RPMI7951 (cell line): ENCODE data around the gene SEMA4A. TPM values are rescaled to one million over a fixed set of nuclear protein-coding genes. Genes with fewer than 3 reads are reported as not detected.
A peak's percentile ranks its signal among the peaks of the same experiment; 100 is the strongest.
"Not testable (repeated sequence)": the region's sequence is repeated elsewhere in the genome, so short reads cannot be mapped to it uniquely, and the experiment has no call there.

Experiments
- DNase-seq: peaks from one replicate; pipeline ENCODE4 v3.0.0-alpha.2; 2012; ENCODE audit warnings: low read depth
- total RNA-seq: library from RNA; depleted of rRNA; stranded (reverse); fragments of >200 nt; shearing (Covaris generic); gene quantifications from 2 replicates; pipeline ENCODE4 v1.2.3, GENCODE V29; 2014; rRNA removed

SEMA4A gene
- total RNA-seq: 0.20 and 0.36 TPM in 2 replicates

GRCh38 chr1:156153362-156153761, at the start of gene SEMA4A:
Gene SEMA4A, plus strand, starts transcription at chr1:156153585. Its CDS starts 994 bp downstream, at chr1:156154579.
- no peak for DNase-seq

- DNase-seq: peak; percentile 94
Observed at GRCh38 chr1:156104065-156104810, 49.1 kb upstream of the SEMA4A start.

GRCh38 chr1:156104861-156105832, 48.2 kb upstream of the SEMA4A start:
- no peak for DNase-seq

- DNase-seq: no peak
Observed at GRCh38 chr1:156106624-156107488, 46.5 kb upstream of the SEMA4A start.

- DNase-seq: no peak
Observed at GRCh38 chr1:156108057-156108456, 45.3 kb upstream of the SEMA4A start.

- no peak for DNase-seq
Observed at GRCh38 chr1:156108664-156109241, 44.6 kb upstream of the SEMA4A start.

- DNase-seq: no peak
Observed at GRCh38 chr1:156110252-156110651, 43.1 kb upstream of the SEMA4A start.

- peak; percentile 57 for DNase-seq
Observed at GRCh38 chr1:156111355-156111962, 41.9 kb upstream of the SEMA4A start.

- DNase-seq: no peak
Observed at GRCh38 chr1:156112276-156113137, 40.9 kb upstream of the SEMA4A start.

- DNase-seq: no peak
Observed at GRCh38 chr1:156113282-156113950, 40.0 kb upstream of the SEMA4A start.

- DNase-seq: peak; percentile 97
Observed at GRCh38 chr1:156114101-156114918, 39.1 kb upstream of the SEMA4A start, which contains the start of gene LMNA. Gene LMNA, plus strand, starts transcription at chr1:156114711. Its CDS starts 208 bp downstream, at chr1:156114919.

- DNase-seq: no peak
Observed at GRCh38 chr1:156114919-156115513, 38.4 kb upstream of the SEMA4A start.

- DNase-seq: peak; percentile 87
Observed at GRCh38 chr1:156115514-156116374, 37.6 kb upstream of the SEMA4A start.

GRCh38 chr1:156116731-156117130, 36.7 kb upstream of the SEMA4A start:
- DNase-seq: not testable (repeated sequence)

GRCh38 chr1:156117414-156118176, 35.8 kb upstream of the SEMA4A start:
- DNase-seq: peak; percentile 62
